ENCODE measurements around the gene FAM8A1.

Gene FAM8A1

DNA sequence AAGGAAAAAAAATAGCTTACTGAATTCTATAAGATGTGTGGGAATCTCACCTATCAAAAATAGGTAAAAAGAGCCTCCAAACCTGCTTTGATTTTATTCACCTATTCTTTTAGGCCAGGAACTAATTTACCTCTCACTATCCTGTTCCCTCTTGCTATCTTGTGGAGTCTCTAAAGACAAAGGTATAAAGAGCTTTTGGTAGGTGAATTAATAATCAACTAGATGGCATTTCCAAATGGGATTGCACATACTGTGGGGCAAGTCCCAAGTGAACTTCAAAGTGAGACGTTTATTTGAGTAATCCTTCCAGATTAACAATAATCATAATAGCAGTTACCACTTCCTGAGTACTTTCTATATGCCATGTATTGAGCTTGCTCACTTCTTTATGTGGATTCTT, 2.8 kb downstream of the FAM8A1 start:
- FAIRE-seq, result no peak

DNA sequence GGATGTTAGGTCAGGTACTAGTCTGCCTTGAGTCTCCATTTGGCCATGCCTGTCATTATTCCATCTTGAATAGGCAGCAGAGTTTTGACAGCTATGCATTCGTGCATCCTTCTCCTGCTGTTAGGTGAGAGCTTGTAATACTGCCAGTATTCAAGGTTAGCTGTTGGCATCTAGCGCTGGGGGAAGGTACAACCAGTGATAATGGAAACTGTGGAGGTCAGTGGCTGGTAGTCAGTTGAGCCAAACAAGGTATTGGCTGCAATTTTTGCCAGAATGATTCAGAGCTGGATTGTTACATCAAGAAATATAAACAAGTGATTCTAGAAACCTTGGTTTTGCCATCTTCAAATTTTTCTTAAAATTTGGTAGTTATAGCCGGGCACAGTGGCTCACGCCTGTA, 6.5 kb downstream of the FAM8A1 start:
- no peak for FAIRE-seq

DNA sequence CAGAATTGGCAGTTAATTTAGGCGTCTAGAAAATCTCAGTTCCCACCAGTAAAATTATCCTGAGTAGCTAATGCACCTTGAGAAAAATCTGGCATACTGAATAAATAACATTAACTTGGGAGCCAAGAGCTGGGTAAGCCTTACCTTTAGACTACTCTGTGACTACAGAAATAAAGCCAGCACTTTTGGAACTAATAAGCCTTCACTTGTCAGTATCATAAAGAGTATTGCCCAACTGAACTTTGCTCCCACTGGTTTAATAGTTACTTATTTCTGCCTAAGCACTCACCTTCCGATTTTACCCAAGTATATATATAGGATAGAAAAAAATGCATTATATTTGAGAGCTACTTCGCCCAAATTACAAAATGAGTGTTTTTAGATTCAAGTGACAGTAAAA, 10.7 kb downstream of the FAM8A1 start:
- FAIRE-seq, result no peak

- no peak for FAIRE-seq
These were observed 11.9 kb downstream of the FAM8A1 start for GRCh38 chr6:17612048-17612447.

DNA sequence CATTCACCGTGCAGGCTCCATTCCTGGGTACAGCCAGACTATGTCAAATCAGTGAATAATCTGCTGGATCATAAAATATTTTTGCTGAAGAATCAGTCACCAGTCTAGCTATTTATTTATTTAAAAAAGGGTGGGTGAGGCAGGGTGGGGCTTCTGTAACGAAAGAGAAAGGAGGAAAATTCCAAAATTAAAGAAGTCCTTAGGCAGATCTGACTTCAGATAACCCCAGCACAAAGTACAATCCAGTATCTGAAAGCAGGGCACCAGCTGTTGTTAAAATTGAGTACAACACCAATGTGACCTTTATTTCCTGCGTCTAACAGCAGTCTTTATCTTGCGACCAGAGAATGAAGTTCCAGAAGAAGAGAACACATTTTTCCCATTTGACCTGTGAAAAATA, 15.7 kb downstream of the FAM8A1 start:
- no peak for FAIRE-seq

- no peak for FAIRE-seq
These were observed 20.9 kb downstream of the FAM8A1 start for GRCh38 chr6:17621003-17621402.

- no peak for FAIRE-seq
These were observed 22.0 kb downstream of the FAM8A1 start for GRCh38 chr6:17622144-17622543.

DNA sequence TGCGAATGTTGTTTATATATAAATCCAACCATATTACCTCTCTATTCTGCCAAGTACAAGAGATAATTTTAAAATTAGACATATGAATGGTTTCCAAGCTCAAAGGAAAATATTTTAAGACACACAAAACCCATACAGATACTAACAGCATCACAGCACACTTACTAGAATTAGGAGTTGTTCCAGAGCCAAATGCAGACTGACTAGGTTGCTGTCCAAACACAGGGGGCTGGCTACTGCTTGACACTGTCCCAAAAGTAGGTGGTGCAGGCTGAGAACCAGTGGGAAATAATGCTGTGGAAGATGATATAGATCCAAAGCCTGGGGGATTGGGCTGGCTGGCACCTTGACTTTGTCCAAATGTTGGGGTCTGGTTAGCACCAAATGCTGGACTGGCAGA, 24.3 kb downstream of the FAM8A1 start:
- FAIRE-seq, result no peak

DNA sequence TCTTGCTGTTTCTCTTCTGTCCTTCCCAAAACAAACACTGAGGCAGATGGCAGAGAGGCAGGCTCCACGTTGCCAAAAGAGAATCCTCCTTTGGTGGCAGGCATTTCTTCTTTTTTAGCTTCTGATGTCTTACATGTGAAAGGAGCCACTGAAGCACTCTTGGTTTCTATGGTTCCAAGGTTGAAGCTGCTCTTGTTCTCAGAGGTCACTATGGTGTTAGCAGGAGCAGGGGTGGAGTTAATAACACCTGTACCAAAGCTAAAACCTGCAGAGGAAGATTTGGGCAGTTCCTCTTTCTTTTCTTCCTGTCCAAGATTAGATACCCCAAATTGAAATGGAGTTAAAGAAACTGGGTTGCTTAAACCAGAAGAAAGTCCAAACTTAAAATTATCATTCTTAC, 28.8 kb downstream of the FAM8A1 start:
- no peak for FAIRE-seq

DNA sequence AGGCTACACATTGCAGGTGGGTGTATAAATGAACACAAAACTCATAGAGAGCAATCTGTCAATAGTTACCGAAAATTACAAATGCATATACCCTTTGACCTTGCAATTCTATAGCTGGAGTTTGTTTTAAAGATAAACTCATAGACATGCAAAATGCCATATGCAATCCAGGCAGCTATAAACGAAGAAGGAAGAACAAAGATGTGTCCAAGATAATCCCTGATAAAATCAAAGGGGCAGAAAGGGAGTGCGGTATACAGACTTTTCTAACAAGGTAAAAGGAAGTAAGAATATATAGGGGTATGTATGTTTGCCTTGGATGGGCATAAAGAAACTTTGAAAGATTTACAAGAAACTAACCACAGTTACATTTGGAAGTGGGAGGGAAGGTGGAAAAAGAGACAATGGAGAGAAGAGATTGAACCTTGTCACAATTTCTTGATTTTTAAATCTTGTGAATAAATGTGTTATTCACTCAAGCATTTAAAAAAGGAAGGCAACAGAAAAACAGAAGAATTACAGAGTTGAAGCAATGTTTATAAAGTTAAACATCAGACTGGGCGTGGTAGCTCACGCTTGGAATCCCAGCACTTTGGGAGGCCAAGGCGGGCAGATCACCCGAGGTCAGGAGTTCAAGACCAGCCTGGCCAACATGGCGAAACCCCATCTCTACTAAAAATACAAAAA, 29.9 kb downstream of the FAM8A1 start:
- no peak for FAIRE-seq

- FAIRE-seq, result no peak
These were observed 30.5 kb downstream of the FAM8A1 start for GRCh38 chr6:17630511-17631073.

DNA sequence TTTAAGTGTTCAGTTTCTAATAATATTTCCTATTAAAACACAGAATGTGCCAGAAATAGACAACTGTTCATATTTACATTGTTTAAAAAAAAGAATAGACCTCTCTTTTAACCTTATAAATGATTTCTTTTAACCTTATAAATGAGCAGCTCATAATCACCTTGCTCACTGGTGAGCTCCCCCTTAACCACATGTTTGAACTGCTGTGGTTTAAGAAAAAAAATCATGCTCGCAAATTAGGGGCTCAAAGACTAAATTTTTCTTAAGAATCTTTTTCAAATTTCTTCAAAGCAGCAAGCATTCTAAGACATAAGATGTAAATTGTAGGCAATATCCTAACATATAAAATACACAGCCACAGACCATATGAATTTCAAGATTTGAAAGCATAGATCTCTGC, 32.8 kb downstream of the FAM8A1 start:
- FAIRE-seq, result no peak

DNA sequence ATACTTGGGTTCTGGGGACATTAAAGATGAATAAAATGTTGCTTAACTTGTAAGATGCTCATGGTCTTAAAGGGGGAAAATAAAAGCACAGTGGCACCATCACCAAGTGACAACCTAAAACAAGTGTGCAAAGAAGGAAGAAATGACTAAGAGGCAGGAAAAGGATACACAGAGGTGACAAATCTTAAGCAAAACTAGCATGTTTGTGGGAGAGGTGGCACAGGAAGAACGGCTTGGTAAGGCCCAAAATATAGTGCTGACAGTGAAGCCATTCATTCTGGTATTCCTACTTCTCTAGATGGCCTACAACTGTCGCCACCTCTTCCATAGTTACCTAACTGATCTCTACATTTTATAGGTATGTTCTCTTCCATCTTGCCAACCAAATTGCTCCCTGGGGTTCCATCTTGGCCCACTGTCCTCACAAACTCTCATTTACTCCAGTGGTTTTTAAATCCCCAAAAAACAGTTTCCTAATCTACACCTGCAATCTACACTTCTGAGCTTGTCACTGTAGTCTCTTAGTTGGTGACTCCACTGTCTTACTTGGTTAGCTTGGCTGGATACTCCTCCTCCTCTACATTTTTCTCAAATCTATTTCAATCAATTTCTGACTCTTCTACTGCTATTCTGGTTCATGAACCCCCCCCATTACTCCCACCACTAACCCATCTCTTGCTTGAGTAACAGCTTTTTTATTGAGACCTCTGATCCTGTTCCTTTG, 33.5 kb downstream of the FAM8A1 start:
- FAIRE-seq, result no peak

- FAIRE-seq, result no peak
These were observed 35.5 kb downstream of the FAM8A1 start for GRCh38 chr6:17635568-17635967.

DNA sequence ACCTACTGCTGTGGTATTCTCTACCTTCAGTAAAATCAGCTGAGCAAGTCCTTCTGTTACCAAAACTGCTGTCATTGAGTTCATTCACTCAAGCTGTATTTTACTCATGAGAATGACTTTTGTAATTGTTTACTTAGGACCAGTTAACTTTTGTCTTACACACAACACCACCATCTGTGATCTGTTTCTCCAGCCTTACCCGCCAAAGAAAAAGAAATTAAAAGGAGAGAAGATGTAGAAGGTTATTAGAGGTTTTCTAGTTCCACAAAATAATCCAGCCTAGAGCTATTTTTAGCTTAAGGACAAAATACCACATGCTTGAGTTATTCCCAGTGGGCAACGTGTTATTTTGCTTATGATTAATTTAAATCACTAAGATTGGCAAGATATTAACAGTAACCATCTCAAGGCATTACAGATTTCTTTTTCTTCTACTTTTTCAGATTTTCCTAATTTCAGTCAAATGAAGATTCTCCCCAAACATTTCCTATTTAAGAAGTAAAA, 38.2 kb downstream of the FAM8A1 start:
- FAIRE-seq, result no peak

- no peak for FAIRE-seq
These were observed 40.4 kb downstream of the FAM8A1 start for GRCh38 chr6:17640477-17640917.

DNA sequence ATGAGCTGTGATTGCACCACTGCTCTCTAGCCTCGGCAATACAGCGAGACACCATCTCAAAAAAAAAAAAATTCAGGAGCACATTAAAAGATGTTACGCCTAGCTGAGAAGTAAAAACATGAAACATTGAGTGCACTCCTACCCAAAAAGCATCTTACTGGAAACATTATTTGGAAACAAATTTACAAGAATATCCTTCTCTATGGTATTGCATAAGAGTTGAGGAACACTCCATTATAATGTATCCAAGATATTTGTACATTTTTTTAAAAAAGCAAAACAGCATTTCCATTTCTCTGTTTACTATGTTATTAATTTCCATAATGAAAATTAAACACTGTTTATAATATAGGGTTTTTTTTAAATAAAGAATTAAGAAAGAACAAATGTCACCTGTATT, 48.6 kb downstream of the FAM8A1 start:
- FAIRE-seq, result no peak

- no peak for FAIRE-seq
These were observed 50.7 kb downstream of the FAM8A1 start for GRCh38 chr6:17650656-17651309.

- FAIRE-seq, result no peak
These were observed 53.2 kb downstream of the FAM8A1 start for GRCh38 chr6:17653198-17653882.

DNA sequence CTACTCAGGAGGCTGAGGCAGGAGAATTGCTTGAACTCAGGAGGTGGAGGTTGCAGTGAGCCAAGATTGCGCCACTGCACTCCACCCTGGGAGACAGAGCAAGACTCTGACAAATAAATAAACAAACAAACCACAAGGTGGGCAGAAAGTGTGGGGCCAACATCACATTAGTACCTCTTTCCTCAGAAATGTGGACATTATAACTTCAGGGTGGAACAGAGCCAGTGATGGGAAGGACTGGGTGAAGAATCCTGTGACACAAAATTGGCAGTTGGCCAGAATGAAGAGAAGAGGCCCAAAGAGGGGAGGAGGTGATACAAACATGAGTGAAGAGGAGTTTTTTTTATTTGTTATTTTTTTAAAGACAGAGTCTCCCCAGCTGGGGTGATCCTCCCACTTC, 56.0 kb downstream of the FAM8A1 start:
- FAIRE-seq, result no peak

GRCh38 chr6:17656644-17657043, 56.5 kb downstream of the FAM8A1 start:
- FAIRE-seq, result no peak

All from TTC549 (cell line).